Nephron progenitor cell (in vitro differentiated cells): ENCODE results near the gene GPR62.

ENCODE experiments used
- DNase-seq: peaks from one replicate; pipeline ENCODE4 v3.0.0; 2021
- H3K27ac Mint-ChIP-seq: 2 replicates; pipeline ENCODE4 v1.8.0; 2021; ENCODE audit warnings: mild to moderate bottlenecking, moderate library complexity, mixed read lengths
- H3K27me3 Mint-ChIP-seq: 2 replicates; pipeline ENCODE4 v1.8.0; 2021; ENCODE audit warnings: mild to moderate bottlenecking, low read depth, mixed read lengths; ENCODE audit not compliant: poor library complexity
- H3K36me3 Mint-ChIP-seq: 2 replicates; pipeline ENCODE4 v1.8.0; 2021; ENCODE audit warnings: low read depth, mixed read lengths
- H3K4me1 Mint-ChIP-seq: 2 replicates; pipeline ENCODE4 v1.8.0; 2021; ENCODE audit warnings: mixed read lengths
- H3K4me3 Mint-ChIP-seq: 2 replicates; pipeline ENCODE4 v1.8.0; 2021; ENCODE audit warnings: mild to moderate bottlenecking, moderate library complexity, mixed read lengths
- H3K9me3 Mint-ChIP-seq: 2 replicates; pipeline ENCODE4 v1.8.0; 2021; ENCODE audit warnings: mild to moderate bottlenecking, moderate library complexity, mixed read lengths
- CTCF ChIP-seq: fragments of 200-600 bp; sonication (generic); IDR thresholded peaks from 2 replicates; pipeline ENCODE4 v1.5.0; 2021; ENCODE audit warnings: antibody characterized with exemption

GPR62 gene

GRCh38 chr3:51954105-51954504 lies 1.1 kb upstream of the GPR62 start:
- Mint-ChIP-seq H3K36me3 (peaks cover 6% of the 10 kb centered on the region), H3K27me3 (peaks cover 8% of the 10 kb centered on the region), H3K27ac (no peak overlapping the region), H3K4me3 (no peak overlapping the region), H3K9me3 (no peaks in the 10 kb centered on the region), H3K4me1 (peaks cover 24% of the 10 kb centered on the region)
- no peak for TF ChIP-seq CTCF
- no peak for DNase-seq

- peaks cover 24% of the 10 kb centered on the region for H3K4me1 Mint-ChIP-seq
- H3K36me3 Mint-ChIP-seq, result peaks cover 6% of the 10 kb centered on the region
- TF ChIP-seq CTCF, result no peak
- peaks cover 5% of the 10 kb centered on the region for H3K27me3 Mint-ChIP-seq
- DNase-seq, result no peak
- H3K27ac Mint-ChIP-seq, result no peak overlapping the region
- H3K4me3 Mint-ChIP-seq, result peak overlapping the region; percentile 38
- H3K9me3 Mint-ChIP-seq, result no peaks in the 10 kb centered on the region
Observed at GRCh38 chr3:51954713-51955112, 468 bp upstream of the GPR62 start.

DNA sequence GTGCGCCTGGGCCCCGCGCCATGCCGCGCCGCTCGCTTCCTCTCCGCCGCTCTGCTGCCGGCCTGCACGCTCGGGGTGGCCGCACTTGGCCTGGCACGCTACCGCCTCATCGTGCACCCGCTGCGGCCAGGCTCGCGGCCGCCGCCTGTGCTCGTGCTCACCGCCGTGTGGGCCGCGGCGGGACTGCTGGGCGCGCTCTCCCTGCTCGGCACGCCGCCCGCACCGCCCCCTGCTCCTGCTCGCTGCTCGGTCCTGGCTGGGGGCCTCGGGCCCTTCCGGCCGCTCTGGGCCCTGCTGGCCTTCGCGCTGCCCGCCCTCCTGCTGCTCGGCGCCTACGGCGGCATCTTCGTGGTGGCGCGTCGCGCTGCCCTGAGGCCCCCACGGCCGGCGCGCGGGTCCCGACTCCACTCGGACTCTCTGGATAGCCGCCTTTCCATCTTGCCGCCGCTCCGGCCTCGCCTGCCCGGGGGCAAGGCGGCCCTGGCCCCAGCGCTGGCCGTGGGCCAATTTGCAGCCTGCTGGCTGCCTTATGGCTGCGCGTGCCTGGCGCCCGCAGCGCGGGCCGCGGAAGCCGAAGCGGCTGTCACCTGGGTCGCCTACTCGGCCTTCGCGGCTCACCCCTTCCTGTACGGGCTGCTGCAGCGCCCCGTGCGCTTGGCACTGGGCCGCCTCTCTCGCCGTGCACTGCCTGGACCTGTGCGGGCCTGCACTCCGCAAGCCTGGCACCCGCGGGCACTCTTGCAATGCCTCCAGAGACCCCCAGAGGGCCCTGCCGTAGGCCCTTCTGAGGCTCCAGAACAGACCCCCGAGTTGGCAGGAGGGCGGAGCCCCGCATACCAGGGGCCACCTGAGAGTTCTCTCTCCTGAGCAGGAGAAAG lies 951 bp downstream of the GPR62 start:
- peak; percentile 65 for DNase-seq
- peak; percentile 62 for TF ChIP-seq CTCF
- Mint-ChIP-seq H3K4me1 (peaks cover 26% of the 10 kb centered on the region), H3K9me3 (no peaks in the 10 kb centered on the region), H3K27me3 (peaks cover 5% of the 10 kb centered on the region), H3K27ac (no peak overlapping the region), H3K36me3 (peaks cover 17% of the 10 kb centered on the region), H3K4me3 (no peak overlapping the region)

- TF ChIP-seq CTCF, result no peak
- Mint-ChIP-seq H3K4me3 (no peak overlapping the region), H3K27ac (no peak overlapping the region), H3K27me3 (peaks cover 5% of the 10 kb centered on the region), H3K36me3 (peaks cover 27% of the 10 kb centered on the region), H3K4me1 (peaks cover 34% of the 10 kb centered on the region), H3K9me3 (no peaks in the 10 kb centered on the region)
- no peak for DNase-seq
Observed at GRCh38 chr3:51957520-51958205, 2.5 kb downstream of the GPR62 start.

- Mint-ChIP-seq H3K4me1 (peaks cover 33% of the 10 kb centered on the region), H3K27me3 (peaks cover 5% of the 10 kb centered on the region), H3K27ac (no peak overlapping the region), H3K4me3 (no peak overlapping the region), H3K9me3 (no peaks in the 10 kb centered on the region), H3K36me3 (peaks cover 27% of the 10 kb centered on the region)
- no peak for TF ChIP-seq CTCF
- no peak for DNase-seq
Observed at GRCh38 chr3:51958603-51959521, 3.7 kb downstream of the GPR62 start.
